Activated naive CD8-positive, alpha-beta T cell (primary cell): ENCODE results near the gene CD300LG.

Experiments
- H3K27ac Mint-ChIP-seq: one replicate; pipeline ENCODE4 v1.8.0; 2021; ENCODE audit warnings: mixed read lengths
- H3K27me3 Mint-ChIP-seq: one replicate; pipeline ENCODE4 v1.8.0; 2021; ENCODE audit warnings: mixed read lengths
- H3K36me3 Mint-ChIP-seq: one replicate; pipeline ENCODE4 v1.8.0; 2021; ENCODE audit warnings: mixed read lengths
- H3K4me1 Mint-ChIP-seq: one replicate; pipeline ENCODE4 v1.8.0; 2021; ENCODE audit warnings: low read depth, mixed read lengths
- H3K4me3 Mint-ChIP-seq: one replicate; pipeline ENCODE4 v1.8.0; 2021; ENCODE audit warnings: mild to moderate bottlenecking, mixed read lengths
- H3K9me3 Mint-ChIP-seq: one replicate; pipeline ENCODE4 v1.8.0; 2021; ENCODE audit warnings: low read depth, mixed read lengths

Gene CD300LG

GRCh38 chr17:43912635-43913304, 65.8 kb downstream of the CD300LG start:
- Mint-ChIP-seq H3K27me3 (no peaks in the 10 kb centered on the region), H3K27ac (no peak overlapping the region), H3K4me1 (peaks cover 18% of the 10 kb centered on the region), H3K36me3 (no peaks in the 10 kb centered on the region), H3K4me3 (no peak overlapping the region), H3K9me3 (no peaks in the 10 kb centered on the region)
